CD8-positive, alpha-beta memory T cell (primary cell): Measurements from ENCODE around the gene ANKRD2. TPM values are rescaled to one million over a fixed set of nuclear protein-coding genes. Genes with fewer than 3 reads are reported as not detected.
A peak's percentile ranks its signal among the peaks of the same experiment; 100 is the strongest.

ENCODE experiments used
- CTCF ChIA-PET: fragments of 350-600 bp; sonication (Branson Sonifier 250); formaldehyde crosslinking; loops from one replicate; lab custom pipeline; 2021; ENCODE audit warnings: antibody characterized with exemption; lab: Charles Lee
- POLR2A ChIA-PET: fragments of 350-600 bp; sonication (Branson Sonifier 250); formaldehyde crosslinking; loops from one replicate; lab custom pipeline; 2021; ENCODE audit warnings: antibody characterized with exemption; lab: Charles Lee
- DNase-seq, 5 donors: peaks; one replicate each; pipeline versions ENCODE4 v3.0.0 to v3.0.0-alpha.2; 2020 to 2022; ENCODE audit warnings: mixed read lengths in 1 of 5
- H3K27ac ChIP-seq: one replicate; pipeline ENCODE4 v1.7.0; 2013; ENCODE audit warnings: low read depth, mild to moderate bottlenecking, low read length, moderate library complexity
- H3K27me3 ChIP-seq: 2 replicates; pipeline ENCODE4 v1.7.0; 2013; ENCODE audit warnings: low read length, mild to moderate bottlenecking; ENCODE audit not compliant: insufficient read depth, poor library complexity, severe bottlenecking
- H3K36me3 ChIP-seq: 2 replicates; pipeline ENCODE4 v1.7.0; 2013; ENCODE audit warnings: mild to moderate bottlenecking, low read length, moderate library complexity; ENCODE audit not compliant: insufficient read depth
- H3K4me1 ChIP-seq: 2 replicates; pipeline ENCODE4 v1.7.0; 2013; ENCODE audit warnings: mild to moderate bottlenecking, low read length, moderate library complexity; ENCODE audit not compliant: insufficient read depth
- H3K4me3 ChIP-seq: 2 replicates; pipeline ENCODE4 v1.7.0; 2013; ENCODE audit warnings: mild to moderate bottlenecking, low read length
- H3K9me3 ChIP-seq: 2 replicates; pipeline ENCODE4 v1.7.0; 2013; ENCODE audit warnings: mild to moderate bottlenecking, low read length
- H3K27ac Mint-ChIP-seq, 8 donors: one replicate each; pipeline ENCODE4 v1.8.0; 2020 to 2021; ENCODE audit warnings: mixed read lengths in 8 of 8, mild to moderate bottlenecking in 6 of 8, inconsistent platforms in 3 of 8, moderate library complexity in 3 of 8
- H3K27me3 Mint-ChIP-seq, 2 donors: one replicate each; pipeline ENCODE4 v1.8.0; 2020 to 2021; ENCODE audit warnings: mixed read lengths in 2 of 2, mild to moderate bottlenecking in 1 of 2, moderate library complexity in 1 of 2
- H3K36me3 Mint-ChIP-seq, 3 donors: one replicate each; pipeline ENCODE4 v1.8.0; 2020 to 2021; ENCODE audit warnings: mixed read lengths in 3 of 3, inconsistent platforms in 1 of 3, mild to moderate bottlenecking in 1 of 3
- H3K4me1 Mint-ChIP-seq, 3 donors: one replicate each; pipeline ENCODE4 v1.8.0; 2020 to 2021; ENCODE audit warnings: mixed read lengths in 3 of 3, inconsistent platforms in 1 of 3, mild to moderate bottlenecking in 1 of 3
- H3K4me3 Mint-ChIP-seq, 7 donors: one replicate each; pipeline ENCODE4 v1.8.0; 2020 to 2021; ENCODE audit warnings: mixed read lengths in 7 of 7, mild to moderate bottlenecking in 6 of 7, moderate library complexity in 4 of 7, inconsistent platforms in 2 of 7
- H3K9me3 Mint-ChIP-seq, 5 donors: one replicate each; pipeline ENCODE4 v1.8.0; 2020 to 2022; ENCODE audit warnings: mixed read lengths in 5 of 5, mild to moderate bottlenecking in 3 of 5, moderate library complexity in 2 of 5, inconsistent platforms in 1 of 5
- polyA plus RNA-seq: library from polyadenylated mRNA; unstranded; fragments of 300-500 nt; fragmentation: Illumina TruSeq; gene quantifications from one replicate; pipeline ENCODE4 v1.2.3, GENCODE V29; 2021
- total RNA-seq, 2 experiments: library from RNA; stranded (reverse); gene quantifications; one replicate each; pipeline ENCODE4 v1.2.3, GENCODE V29; 2021

The ANKRD2 gene
- total and polyA plus RNA-seq, 3 experiments from 2014 or later = not detected

GRCh38 chr10:97578171-97578844 is 5.7 kb downstream of the ANKRD2 start:
- Histone ChIP-seq H3K36me3 (no peaks in the 10 kb centered on the region), H3K27me3 (no peaks in the 10 kb centered on the region), H3K27ac (no peak overlapping the region), H3K4me1 (no peaks in the 10 kb centered on the region), H3K9me3 (no peaks in the 10 kb centered on the region), H3K4me3 (no peak overlapping the region)
- ChIA-PET POLR2A (interaction anchor here (0.6 kb wide), 1 partner anchor 9 kb away, joined by 3 read pairs; no protein-coding TSS in a partner anchor), CTCF (no interaction called here)
- peaks cover 0 to 5% of the 10 kb centered on the region in 2 donors for H3K27me3 Mint-ChIP-seq
- no peaks in the 10 kb centered on the region for H3K9me3 Mint-ChIP-seq
- no peaks in the 10 kb centered on the region for H3K4me1 Mint-ChIP-seq
- H3K27ac Mint-ChIP-seq = no peak overlapping the region
- no peaks in the 10 kb centered on the region for H3K36me3 Mint-ChIP-seq
- no peak overlapping the region for H3K4me3 Mint-ChIP-seq
- DNase-seq = no peak

- no peak overlapping the region for H3K27ac ChIP-seq
- H3K36me3 ChIP-seq = no peaks in the 10 kb centered on the region
- no peaks in the 10 kb centered on the region for H3K27me3 ChIP-seq
- DNase-seq = no peak
- no peaks in the 10 kb centered on the region for H3K9me3 ChIP-seq
- no peaks in the 10 kb centered on the region for H3K9me3 Mint-ChIP-seq
- H3K27me3 Mint-ChIP-seq = peaks cover 0 to 5% of the 10 kb centered on the region in 2 donors
- no peak overlapping the region for H3K4me3 ChIP-seq
- H3K27ac Mint-ChIP-seq = no peak overlapping the region
- H3K4me3 Mint-ChIP-seq = no peak overlapping the region
- no peaks in the 10 kb centered on the region for H3K4me1 ChIP-seq
- H3K4me1 Mint-ChIP-seq = no peaks in the 10 kb centered on the region
- ChIA-PET POLR2A (no interaction called here), CTCF (interaction anchor here (2.0 kb wide), 1 partner anchor 8 kb away, joined by 7 read pairs; the partner anchor contains the start of gene ANKRD2)
- no peaks in the 10 kb centered on the region for H3K36me3 Mint-ChIP-seq
Measured at GRCh38 chr10:97580421-97581367, 8.1 kb downstream of the ANKRD2 start.

- POLR2A ChIA-PET = no interaction called here
- CTCF ChIA-PET = no interaction called here
- no peaks in the 10 kb centered on the region for H3K36me3 Mint-ChIP-seq
Measured at GRCh38 chr10:97582169-97582568, 9.6 kb downstream of the ANKRD2 start.

GRCh38 chr10:97583476-97583875 is 10.9 kb downstream of the ANKRD2 start:
- ChIA-PET POLR2A (no interaction called here), CTCF (interaction anchor here (1.2 kb wide), 1 partner anchor 11 kb away, joined by 6 read pairs; the partner anchor contains the start of gene ANKRD2)
- Mint-ChIP-seq H3K4me1 (no peaks in the 10 kb centered on the region), H3K27ac (peak overlapping the region in 1 of 8 donors; percentile 78), H3K27me3 (peaks cover 0 to 5% of the 10 kb centered on the region in 2 donors), H3K36me3 (no peaks in the 10 kb centered on the region), H3K9me3 (no peaks in the 10 kb centered on the region), H3K4me3 (no peak overlapping the region)
- H3K36me3 ChIP-seq = no peaks in the 10 kb centered on the region
- no peaks in the 10 kb centered on the region for H3K27me3 ChIP-seq
- H3K4me3 ChIP-seq = no peak overlapping the region
- no peaks in the 10 kb centered on the region for H3K4me1 ChIP-seq
- DNase-seq = no peak
- H3K27ac ChIP-seq = no peak overlapping the region
- H3K9me3 ChIP-seq = no peaks in the 10 kb centered on the region

More at GRCh38 chr10:97582169-97582568, 9.6 kb downstream of the ANKRD2 start:
- Mint-ChIP-seq H3K4me1 (no peaks in the 10 kb centered on the region), H3K9me3 (no peaks in the 10 kb centered on the region), H3K4me3 (no peak overlapping the region), H3K27ac (no peak overlapping the region), H3K27me3 (peaks cover 0 to 5% of the 10 kb centered on the region in 2 donors)
- Histone ChIP-seq H3K9me3 (no peaks in the 10 kb centered on the region), H3K27ac (no peak overlapping the region), H3K4me1 (no peaks in the 10 kb centered on the region), H3K4me3 (no peak overlapping the region), H3K27me3 (no peaks in the 10 kb centered on the region), H3K36me3 (no peaks in the 10 kb centered on the region)
- no peak for DNase-seq

- POLR2A ChIA-PET = interaction anchor here (1.1 kb wide), 1 partner anchor 8 kb away, joined by 3 read pairs; no protein-coding TSS in a partner anchor
- no peak within 1 kb of the TSS for H3K4me3 ChIP-seq
- no peaks in the 10 kb centered on the region for H3K4me1 Mint-ChIP-seq
Measured at GRCh38 chr10:97584060-97584797, 11.7 kb downstream of the ANKRD2 start, which contains the start of gene HOGA1. HOGA1 (plus strand) TSS chr10:97584389; CDS start chr10:97584704, 315 bp downstream.

GRCh38 chr10:97584798-97585438 is 12.3 kb downstream of the ANKRD2 start:
- H3K4me3 ChIP-seq = no peak overlapping the region
- peak overlapping the region in 2 of 8 donors; percentile 60 to 61 for H3K27ac Mint-ChIP-seq
- H3K4me3 Mint-ChIP-seq = no peak overlapping the region
- no peaks in the 10 kb centered on the region for H3K36me3 Mint-ChIP-seq
- no peaks in the 10 kb centered on the region for H3K9me3 Mint-ChIP-seq
- POLR2A ChIA-PET = interaction anchor here (1.1 kb wide), 1 partner anchor 9 kb away, joined by 3 read pairs; no protein-coding TSS in a partner anchor
- no peaks in the 10 kb centered on the region for H3K36me3 ChIP-seq
- no peaks in the 10 kb centered on the region for H3K4me1 Mint-ChIP-seq
- no peaks in the 10 kb centered on the region for H3K9me3 ChIP-seq
- H3K4me1 ChIP-seq = no peaks in the 10 kb centered on the region
- no peaks in the 10 kb centered on the region for H3K27me3 Mint-ChIP-seq
- CTCF ChIA-PET = interaction anchor here (1.2 to 1.5 kb wide), 2 partner anchors 13 kb away, joined by 3 to 6 read pairs; partner anchors contain the start of gene ANKRD2
- H3K27ac ChIP-seq = no peak overlapping the region
- no peak for DNase-seq
- no peaks in the 10 kb centered on the region for H3K27me3 ChIP-seq

More at GRCh38 chr10:97584060-97584797, 11.7 kb downstream of the ANKRD2 start, which contains the start of gene HOGA1:
- Histone ChIP-seq H3K36me3 (no peaks in the 10 kb centered on the region), H3K27ac (no peak within 1 kb of the TSS), H3K27me3 (no peaks in the 10 kb centered on the region), H3K9me3 (no peaks in the 10 kb centered on the region), H3K4me1 (no peaks in the 10 kb centered on the region)
- CTCF ChIA-PET = interaction anchor here (1.2 kb wide), 1 partner anchor 12 kb away, joined by 6 read pairs; the partner anchor contains the start of gene ANKRD2
- no peak for DNase-seq
- no peaks in the 10 kb centered on the region for H3K27me3 Mint-ChIP-seq
- H3K27ac Mint-ChIP-seq = peak within 1 kb of the TSS in 3 of 8 donors; percentile 60 to 78 (median 61)
- H3K9me3 Mint-ChIP-seq = no peaks in the 10 kb centered on the region
- no peaks in the 10 kb centered on the region for H3K36me3 Mint-ChIP-seq
- no peak within 1 kb of the TSS for H3K4me3 Mint-ChIP-seq

GRCh38 chr10:97585439-97585811 is 12.8 kb downstream of the ANKRD2 start:
- Mint-ChIP-seq H3K4me1 (peaks cover 0 to 3% (median 0%) of the 10 kb centered on the region in 3 donors), H3K27ac (peak overlapping the region in 1 of 8 donors; percentile 37), H3K27me3 (no peaks in the 10 kb centered on the region), H3K9me3 (no peaks in the 10 kb centered on the region), H3K4me3 (no peak overlapping the region), H3K36me3 (no peaks in the 10 kb centered on the region)
- ChIA-PET POLR2A (interaction anchor here (1.1 kb wide), 1 partner anchor 9 kb away, joined by 3 read pairs; no protein-coding TSS in a partner anchor), CTCF (interaction anchor here (1.5 kb wide), 1 partner anchor 14 kb away, joined by 3 read pairs; no protein-coding TSS in a partner anchor)
- Histone ChIP-seq H3K4me3 (no peak overlapping the region), H3K27ac (no peak overlapping the region), H3K27me3 (no peaks in the 10 kb centered on the region), H3K9me3 (no peaks in the 10 kb centered on the region), H3K36me3 (no peaks in the 10 kb centered on the region), H3K4me1 (no peaks in the 10 kb centered on the region)
- no peak for DNase-seq
